GM18873 (cell line): Measurements from ENCODE around the gene INAFM2.

ENCODE experiments used
- ATAC-seq: cut with Tn5 transposase; IDR thresholded peaks from one replicate; pipeline ENCODE4 v1.9.1; 2021; ENCODE audit warnings: mild to moderate bottlenecking, moderate library complexity, moderate number of reproducible peaks; ENCODE audit not compliant: unreplicated experiment, low FRiP score

INAFM2 gene

GRCh38 chr15:40286794-40287193 lies 36.7 kb upstream of the INAFM2 start:
- ATAC-seq, result no peak

GRCh38 chr15:40287505-40287904 lies 36.0 kb upstream of the INAFM2 start:
- ATAC-seq, result no peak

- no peak for ATAC-seq
Measured at GRCh38 chr15:40287968-40288367, 35.5 kb upstream of the INAFM2 start.

- ATAC-seq, result no peak
Measured at GRCh38 chr15:40289140-40289775, 34.2 kb upstream of the INAFM2 start.

- no peak for ATAC-seq
Measured at GRCh38 chr15:40290545-40290917, 33.0 kb upstream of the INAFM2 start.

GRCh38 chr15:40290918-40291574 lies 32.4 kb upstream of the INAFM2 start:
- ATAC-seq, result no peak

GRCh38 chr15:40292246-40292645 lies 31.2 kb upstream of the INAFM2 start:
- no peak for ATAC-seq

- no peak for ATAC-seq
Measured at GRCh38 chr15:40293006-40293405, 30.5 kb upstream of the INAFM2 start.

GRCh38 chr15:40293905-40294895 lies 29.3 kb upstream of the INAFM2 start:
- ATAC-seq, result no peak

- ATAC-seq, result no peak
Measured at GRCh38 chr15:40295297-40295696, 28.2 kb upstream of the INAFM2 start.

- ATAC-seq, result no peak
Measured at GRCh38 chr15:40295877-40296560, 27.5 kb upstream of the INAFM2 start.

GRCh38 chr15:40296561-40297230 lies 26.8 kb upstream of the INAFM2 start:
- ATAC-seq, result no peak

- ATAC-seq, result no peak
Measured at GRCh38 chr15:40297356-40297755, 26.1 kb upstream of the INAFM2 start.

- no peak for ATAC-seq
Measured at GRCh38 chr15:40298216-40298935, 25.1 kb upstream of the INAFM2 start.

- no peak for ATAC-seq
Measured at GRCh38 chr15:40300367-40300766, 23.1 kb upstream of the INAFM2 start.

GRCh38 chr15:40300771-40301170 lies 22.7 kb upstream of the INAFM2 start:
- ATAC-seq, result no peak

- ATAC-seq, result no peak
Measured at GRCh38 chr15:40301467-40302179, 21.9 kb upstream of the INAFM2 start.

- ATAC-seq, result no peak
Measured at GRCh38 chr15:40302288-40302886, 21.1 kb upstream of the INAFM2 start.
